HEK293 (cell line): ENCODE measurements around the gene PRKAR2B.

ENCODE experiments used
- CTCF ChIA-PET: fragments of 350-600 bp; formaldehyde crosslinking; extraction: SDS; loops from one replicate; lab custom pipeline; 2021; ENCODE audit warnings: antibody characterized with exemption; lab: Yijun Ruan, JAX
- POLR2A ChIA-PET: fragments of 300-600 bp; formaldehyde crosslinking; extraction: SDS; loops from one replicate; lab custom pipeline; 2020; ENCODE audit warnings: antibody characterized with exemption, inconsistent platforms; lab: Yijun Ruan, JAX
- H3K27ac ChIP-seq: fragments of 200-500 bp; sonication (Bioruptor generic); 2 replicates; pipeline ENCODE4 v1.5.1; 2014; ENCODE audit warnings: low read depth, low read length, control low read depth, inconsistent platforms; ENCODE audit errors: extremely low read depth
- H3K36me3 ChIP-seq, 2 experiments: fragments of 200-500 bp in 1 of 2; sonication (Bioruptor generic) in 1 of 2; 1 replicate in 1 of 2; 2 replicates in 1 of 2; pipeline ENCODE4 v1.5.1; 2014 to 2017; ENCODE audit warnings: inconsistent platforms in 2 of 2, low read length in 2 of 2; ENCODE audit not compliant: control insufficient read depth in 2 of 2, insufficient read depth in 1 of 2
- H3K4me1 ChIP-seq: fragments of 200-500 bp; sonication (Bioruptor generic); 2 replicates; pipeline ENCODE4 v1.5.1; 2014; ENCODE audit warnings: mild to moderate bottlenecking, low read length, inconsistent platforms; ENCODE audit not compliant: control insufficient read depth, insufficient read depth
- H3K4me3 ChIP-seq: 2 replicates; pipeline ENCODE4 v1.5.1; 2011; ENCODE audit warnings: low read depth, mild to moderate bottlenecking, control low read depth, low read length, moderate library complexity
- H3K9me3 ChIP-seq: fragments of 200-500 bp; sonication (Bioruptor generic); 2 replicates; pipeline ENCODE4 v1.5.1; 2014; ENCODE audit warnings: low read depth, low read length, inconsistent platforms; ENCODE audit not compliant: control insufficient read depth, insufficient read depth
- BCL6B ChIP-seq: fragments of 450-650 bp; formaldehyde crosslinking; IDR thresholded peaks from 2 replicates; pipeline ENCODE4 v1.5.1; 2017; ENCODE audit warnings: missing biosample characterization, missing genetic modification characterization
- MZF1 ChIP-seq: fragments of 450-650 bp; formaldehyde crosslinking; IDR thresholded peaks from 2 replicates; pipeline ENCODE4 v1.5.1; 2017; ENCODE audit warnings: missing biosample characterization, missing genetic modification characterization, borderline replicate concordance
- PBX3 ChIP-seq: sonication (generic); formaldehyde crosslinking; IDR thresholded peaks from 2 replicates; pipeline ENCODE4 v1.8.1; 2022; ENCODE audit warnings: mild to moderate bottlenecking, moderate library complexity, missing genetic modification reagents
- YY2 ChIP-seq: fragments of 450-650 bp; formaldehyde crosslinking; IDR thresholded peaks from 2 replicates; pipeline ENCODE4 v1.5.1; 2016; ENCODE audit warnings: missing biosample characterization, missing genetic modification characterization
- ZEB2 ChIP-seq: fragments of 450-650 bp; formaldehyde crosslinking; IDR thresholded peaks from 2 replicates; pipeline ENCODE4 v1.5.1; 2016; ENCODE audit warnings: missing biosample characterization, missing genetic modification characterization
- ZNF10 ChIP-seq: fragments of 450-650 bp; formaldehyde crosslinking; IDR thresholded peaks from 2 replicates; pipeline ENCODE4 v1.5.1; 2017; ENCODE audit warnings: missing biosample characterization, missing genetic modification characterization
- ZNF302 ChIP-seq: fragments of 450-650 bp; formaldehyde crosslinking; IDR thresholded peaks from 2 replicates; pipeline ENCODE4 v1.5.1; 2016; ENCODE audit warnings: missing biosample characterization, missing genetic modification characterization, low read depth
- ZNF37A ChIP-seq: fragments of 450-650 bp; IDR thresholded peaks from 2 replicates; pipeline ENCODE4 v1.5.1; 2018; ENCODE audit warnings: missing biosample characterization, missing genetic modification characterization
- ZNF571 ChIP-seq: fragments of 450-650 bp; formaldehyde crosslinking; IDR thresholded peaks from 2 replicates; pipeline ENCODE4 v1.5.0; 2017; ENCODE audit warnings: missing biosample characterization, missing genetic modification characterization
- ZNF654 ChIP-seq: fragments of 450-650 bp; formaldehyde crosslinking; IDR thresholded peaks from 2 replicates; pipeline ENCODE4 v1.5.1; 2016; ENCODE audit warnings: low read depth, missing biosample characterization, missing genetic modification characterization
- ZNF707 ChIP-seq: fragments of 450-650 bp; formaldehyde crosslinking; IDR thresholded peaks from 2 replicates; pipeline ENCODE4 v1.5.1; 2016; ENCODE audit warnings: missing biosample characterization, missing genetic modification characterization
- ZNF747 ChIP-seq: fragments of 450-650 bp; formaldehyde crosslinking; IDR thresholded peaks from 2 replicates; pipeline ENCODE4 v1.5.1; 2016; ENCODE audit warnings: missing biosample characterization, missing genetic modification characterization
- ZSCAN4 ChIP-seq: fragments of 450-650 bp; formaldehyde crosslinking; IDR thresholded peaks from 2 replicates; pipeline ENCODE4 v1.5.1; 2017; ENCODE audit warnings: missing biosample characterization, missing genetic modification characterization
- TF ChIP-seq, protein P1 (sequence below): fragments of 450-650 bp; formaldehyde crosslinking; IDR thresholded peaks from 2 replicates; pipeline ENCODE4 v1.5.1; 2016; ENCODE audit warnings: missing biosample characterization, missing genetic modification characterization
- TF ChIP-seq, protein P2 (sequence below): fragments of 450-650 bp; formaldehyde crosslinking; IDR thresholded peaks from 2 replicates; pipeline ENCODE4 v1.5.1; 2016; ENCODE audit warnings: missing biosample characterization, missing genetic modification characterization
- TF ChIP-seq, protein P3 (sequence below): fragments of 450-650 bp; formaldehyde crosslinking; IDR thresholded peaks from 2 replicates; pipeline ENCODE4 v1.5.1; 2016; ENCODE audit warnings: missing biosample characterization, missing genetic modification characterization, borderline replicate concordance
- TF ChIP-seq, protein P4 (sequence below): fragments of 450-650 bp; formaldehyde crosslinking; IDR thresholded peaks from 2 replicates; pipeline ENCODE4 v1.5.1; 2016; ENCODE audit warnings: missing biosample characterization, missing genetic modification characterization

Gene PRKAR2B

GRCh38 chr7:107150375-107151073, 106.0 kb downstream of the PRKAR2B start (continued):
- TF ChIP-seq, protein P1, sequence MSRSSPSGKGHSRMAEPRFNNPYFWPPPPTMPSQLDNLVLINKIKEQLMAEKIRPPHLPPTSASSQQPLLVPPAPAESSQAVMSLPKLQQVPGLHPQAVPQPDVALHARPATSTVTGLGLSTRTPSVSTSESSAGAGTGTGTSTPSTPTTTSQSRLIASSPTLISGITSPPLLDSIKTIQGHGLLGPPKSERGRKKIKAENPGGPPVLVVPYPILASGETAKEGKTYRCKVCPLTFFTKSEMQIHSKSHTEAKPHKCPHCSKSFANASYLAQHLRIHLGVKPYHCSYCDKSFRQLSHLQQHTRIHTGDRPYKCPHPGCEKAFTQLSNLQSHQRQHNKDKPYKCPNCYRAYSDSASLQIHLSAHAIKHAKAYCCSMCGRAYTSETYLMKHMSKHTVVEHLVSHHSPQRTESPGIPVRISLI (tag by site-specific recombination): peak; percentile 52; the same call in 1 of the 2 replicates
- TF ChIP-seq, protein P2, sequence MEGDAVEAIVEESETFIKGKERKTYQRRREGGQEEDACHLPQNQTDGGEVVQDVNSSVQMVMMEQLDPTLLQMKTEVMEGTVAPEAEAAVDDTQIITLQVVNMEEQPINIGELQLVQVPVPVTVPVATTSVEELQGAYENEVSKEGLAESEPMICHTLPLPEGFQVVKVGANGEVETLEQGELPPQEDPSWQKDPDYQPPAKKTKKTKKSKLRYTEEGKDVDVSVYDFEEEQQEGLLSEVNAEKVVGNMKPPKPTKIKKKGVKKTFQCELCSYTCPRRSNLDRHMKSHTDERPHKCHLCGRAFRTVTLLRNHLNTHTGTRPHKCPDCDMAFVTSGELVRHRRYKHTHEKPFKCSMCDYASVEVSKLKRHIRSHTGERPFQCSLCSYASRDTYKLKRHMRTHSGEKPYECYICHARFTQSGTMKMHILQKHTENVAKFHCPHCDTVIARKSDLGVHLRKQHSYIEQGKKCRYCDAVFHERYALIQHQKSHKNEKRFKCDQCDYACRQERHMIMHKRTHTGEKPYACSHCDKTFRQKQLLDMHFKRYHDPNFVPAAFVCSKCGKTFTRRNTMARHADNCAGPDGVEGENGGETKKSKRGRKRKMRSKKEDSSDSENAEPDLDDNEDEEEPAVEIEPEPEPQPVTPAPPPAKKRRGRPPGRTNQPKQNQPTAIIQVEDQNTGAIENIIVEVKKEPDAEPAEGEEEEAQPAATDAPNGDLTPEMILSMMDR (tag by site-specific recombination): 0 out of 2 replicates have a peak, but pooled peaks have one; percentile 10
- TF ChIP-seq ZNF654 (tag by site-specific recombination) (peak; percentile 60), ZNF571 (tag by site-specific recombination) (no peak)

DNA sequence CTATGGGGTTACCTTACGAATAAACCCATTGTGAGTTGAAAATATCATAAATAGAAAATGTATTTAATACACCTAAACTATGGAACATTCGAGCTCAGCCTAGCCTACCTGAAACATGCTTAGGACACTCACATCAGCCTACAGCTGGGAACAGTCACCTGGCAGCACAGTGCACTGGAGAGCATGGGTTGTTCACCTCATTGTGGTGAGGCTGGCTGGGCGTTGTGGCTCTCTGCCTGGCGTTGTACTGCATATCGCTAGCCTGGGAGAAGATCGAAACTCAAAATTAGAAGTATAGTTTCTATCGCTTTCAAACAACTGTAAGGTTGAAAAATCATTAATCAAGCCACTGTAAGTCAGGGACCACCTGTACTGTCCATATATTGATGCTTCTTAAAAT, 107.0 kb downstream of the PRKAR2B start:
- TF ChIP-seq YY2 (tag by site-specific recombination) (no peak), ZSCAN4 (tag by site-specific recombination) (no peak), ZNF37A (tag by site-specific recombination) (no peak), BCL6B (tag by site-specific recombination) (no peak), ZNF302 (tag by site-specific recombination) (no peak), ZNF10 (tag by site-specific recombination) (no peak), ZEB2 (no peak), ZNF747 (tag by site-specific recombination) (no peak), PBX3 (CRISPR knock-in tag) (no peak), MZF1 (tag by site-specific recombination) (no peak), ZNF707 (tag by site-specific recombination) (no peak)
- TF ChIP-seq, protein P3, sequence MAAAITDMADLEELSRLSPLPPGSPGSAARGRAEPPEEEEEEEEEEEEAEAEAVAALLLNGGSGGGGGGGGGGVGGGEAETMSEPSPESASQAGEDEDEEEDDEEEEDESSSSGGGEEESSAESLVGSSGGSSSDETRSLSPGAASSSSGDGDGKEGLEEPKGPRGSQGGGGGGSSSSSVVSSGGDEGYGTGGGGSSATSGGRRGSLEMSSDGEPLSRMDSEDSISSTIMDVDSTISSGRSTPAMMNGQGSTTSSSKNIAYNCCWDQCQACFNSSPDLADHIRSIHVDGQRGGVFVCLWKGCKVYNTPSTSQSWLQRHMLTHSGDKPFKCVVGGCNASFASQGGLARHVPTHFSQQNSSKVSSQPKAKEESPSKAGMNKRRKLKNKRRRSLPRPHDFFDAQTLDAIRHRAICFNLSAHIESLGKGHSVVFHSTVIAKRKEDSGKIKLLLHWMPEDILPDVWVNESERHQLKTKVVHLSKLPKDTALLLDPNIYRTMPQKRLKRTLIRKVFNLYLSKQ: no peak
- TF ChIP-seq, protein P4, sequence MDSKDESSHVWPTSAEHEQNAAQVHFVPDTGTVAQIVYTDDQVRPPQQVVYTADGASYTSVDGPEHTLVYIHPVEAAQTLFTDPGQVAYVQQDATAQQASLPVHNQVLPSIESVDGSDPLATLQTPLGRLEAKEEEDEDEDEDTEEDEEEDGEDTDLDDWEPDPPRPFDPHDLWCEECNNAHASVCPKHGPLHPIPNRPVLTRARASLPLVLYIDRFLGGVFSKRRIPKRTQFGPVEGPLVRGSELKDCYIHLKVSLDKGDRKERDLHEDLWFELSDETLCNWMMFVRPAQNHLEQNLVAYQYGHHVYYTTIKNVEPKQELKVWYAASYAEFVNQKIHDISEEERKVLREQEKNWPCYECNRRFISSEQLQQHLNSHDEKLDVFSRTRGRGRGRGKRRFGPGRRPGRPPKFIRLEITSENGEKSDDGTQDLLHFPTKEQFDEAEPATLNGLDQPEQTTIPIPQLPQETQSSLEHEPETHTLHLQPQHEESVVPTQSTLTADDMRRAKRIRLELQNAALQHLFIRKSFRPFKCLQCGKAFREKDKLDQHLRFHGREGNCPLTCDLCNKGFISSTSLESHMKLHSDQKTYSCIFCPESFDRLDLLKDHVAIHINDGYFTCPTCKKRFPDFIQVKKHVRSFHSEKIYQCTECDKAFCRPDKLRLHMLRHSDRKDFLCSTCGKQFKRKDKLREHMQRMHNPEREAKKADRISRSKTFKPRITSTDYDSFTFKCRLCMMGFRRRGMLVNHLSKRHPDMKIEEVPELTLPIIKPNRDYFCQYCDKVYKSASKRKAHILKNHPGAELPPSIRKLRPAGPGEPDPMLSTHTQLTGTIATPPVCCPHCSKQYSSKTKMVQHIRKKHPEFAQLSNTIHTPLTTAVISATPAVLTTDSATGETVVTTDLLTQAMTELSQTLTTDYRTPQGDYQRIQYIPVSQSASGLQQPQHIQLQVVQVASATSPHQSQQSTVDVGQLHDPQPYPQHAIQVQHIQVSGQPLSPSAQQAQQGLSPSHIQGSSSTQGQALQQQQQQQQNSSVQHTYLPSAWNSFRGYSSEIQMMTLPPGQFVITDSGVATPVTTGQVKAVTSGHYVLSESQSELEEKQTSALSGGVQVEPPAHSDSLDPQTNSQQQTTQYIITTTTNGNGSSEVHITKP (tag by site-specific recombination): no peak
- H3K27ac ChIP-seq: no peak overlapping the region
- no peaks in the 10 kb centered on the region for H3K4me1 ChIP-seq
- H3K4me3 ChIP-seq: no peak overlapping the region
- no peaks in the 10 kb centered on the region for H3K36me3 ChIP-seq
- no peaks in the 10 kb centered on the region for H3K9me3 ChIP-seq
- ChIA-PET POLR2A (no interaction called here), CTCF (interaction anchor here (0.6 to 7.7 kb wide), 7 partner anchors 12 to 677 kb away, joined by 3 to 191 read pairs (median 3); no protein-coding TSS in a partner anchor)
